ENCODE results near the gene GPR55. TPM values are rescaled to one million over a fixed set of nuclear protein-coding genes. Genes with fewer than 3 reads are reported as not detected.

GPR55 gene
- polyA plus RNA-seq, 1 donor (not counting 4 experiments of a cell fraction or from before 2014, with no cell fraction given), result not detected

GRCh38 chr2:230938516-230939065 lies 13.5 kb upstream of the GPR55 start:
- Histone ChIP-seq H3K79me2 (ENCODE audit: control insufficient read depth, insufficient read depth, low read length) (no peaks in the 10 kb centered on the region), H3K27ac (ENCODE audit: control insufficient read depth, insufficient read depth, low read length) (no peak overlapping the region), H3K36me3 (ENCODE audit: control insufficient read depth in 2 of 2, extremely low read depth in 1 of 2, insufficient read depth in 2 of 2, low read length in 2 of 2) (no peaks in the 10 kb centered on the region), H3K4me3 (ENCODE audit: control insufficient read depth in 2 of 3, extremely low read depth in 1 of 3, insufficient read depth in 2 of 3, low read depth in 1 of 3, low read length in 3 of 3) (no peak overlapping the region), H3K4me1 (ENCODE audit: control insufficient read depth, extremely low read depth, insufficient read depth, low read length) (no peaks in the 10 kb centered on the region), H3K9ac (ENCODE audit: control insufficient read depth, extremely low read depth, insufficient read depth, low read length) (no peak overlapping the region), H4K20me1 (ENCODE audit: control insufficient read depth, extremely low read depth, insufficient read depth, low read length) (no peaks in the 10 kb centered on the region), H3K9me3 (ENCODE audit: control insufficient read depth, low read depth, low read length) (no peaks in the 10 kb centered on the region), H3K27me3 (ENCODE audit: control insufficient read depth, extremely low read depth, insufficient read depth, low read length) (peaks cover 5% of the 10 kb centered on the region), H3K4me2 (ENCODE audit: control insufficient read depth, extremely low read depth, insufficient read depth, low read depth, low read length) (no peak overlapping the region), H3K9me1 (ENCODE audit: control insufficient read depth, extremely low read depth, insufficient read depth, low read length) (no peaks in the 10 kb centered on the region), H2AFZ (ENCODE audit: control insufficient read depth, low read length) (no peak overlapping the region)
- DNase-seq (ENCODE audit: low read depth, low spot score) (no peak), FAIRE-seq (no peak)
- TF ChIP-seq, protein P1, sequence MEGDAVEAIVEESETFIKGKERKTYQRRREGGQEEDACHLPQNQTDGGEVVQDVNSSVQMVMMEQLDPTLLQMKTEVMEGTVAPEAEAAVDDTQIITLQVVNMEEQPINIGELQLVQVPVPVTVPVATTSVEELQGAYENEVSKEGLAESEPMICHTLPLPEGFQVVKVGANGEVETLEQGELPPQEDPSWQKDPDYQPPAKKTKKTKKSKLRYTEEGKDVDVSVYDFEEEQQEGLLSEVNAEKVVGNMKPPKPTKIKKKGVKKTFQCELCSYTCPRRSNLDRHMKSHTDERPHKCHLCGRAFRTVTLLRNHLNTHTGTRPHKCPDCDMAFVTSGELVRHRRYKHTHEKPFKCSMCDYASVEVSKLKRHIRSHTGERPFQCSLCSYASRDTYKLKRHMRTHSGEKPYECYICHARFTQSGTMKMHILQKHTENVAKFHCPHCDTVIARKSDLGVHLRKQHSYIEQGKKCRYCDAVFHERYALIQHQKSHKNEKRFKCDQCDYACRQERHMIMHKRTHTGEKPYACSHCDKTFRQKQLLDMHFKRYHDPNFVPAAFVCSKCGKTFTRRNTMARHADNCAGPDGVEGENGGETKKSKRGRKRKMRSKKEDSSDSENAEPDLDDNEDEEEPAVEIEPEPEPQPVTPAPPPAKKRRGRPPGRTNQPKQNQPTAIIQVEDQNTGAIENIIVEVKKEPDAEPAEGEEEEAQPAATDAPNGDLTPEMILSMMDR (optimal IDR thresholded peaks at IDR 0.05 in 1 of 3, IDR thresholded peaks at IDR 0.05 in 1 of 3, conservative IDR thresholded peaks at IDR 0.05 in 1 of 3; ENCODE audit: extremely low read depth in 1 of 3, insufficient read depth in 2 of 3, low read length in 3 of 3), result no peak
- no peak for TF ChIP-seq EZH2 (IDR thresholded peaks at IDR 0.05; ENCODE audit: low read length)
- dilution Hi-C loops (cut with MboI; ENCODE audit: extremely low pct_ligation_motif_present, low sequenced_read_pairs), result no loop called here

DNA sequence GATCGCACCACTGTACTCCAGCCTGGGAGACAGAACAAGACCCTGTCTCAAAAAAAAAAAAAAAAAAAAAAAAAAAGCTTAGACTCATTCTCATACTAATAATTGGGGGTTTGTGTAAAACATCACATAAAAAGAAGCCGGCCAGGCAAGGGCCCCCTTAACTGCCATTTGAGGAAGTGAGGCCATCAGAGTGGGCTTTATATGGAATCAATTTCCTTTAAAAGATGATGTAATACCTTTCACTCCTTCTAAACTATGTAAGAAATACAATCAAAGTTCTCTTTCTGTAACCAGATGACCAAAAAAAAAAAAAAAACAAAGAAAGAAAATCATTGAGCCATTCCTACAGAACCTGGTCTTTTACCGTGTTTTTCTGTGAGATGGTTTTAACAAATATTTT lies 13.1 kb upstream of the GPR55 start:
- no peak overlapping the region for H3K27ac ChIP-seq (ENCODE audit: control insufficient read depth, insufficient read depth, low read length)
- no peaks in the 10 kb centered on the region for H4K20me1 ChIP-seq (ENCODE audit: control insufficient read depth, extremely low read depth, insufficient read depth, low read length)
- no peaks in the 10 kb centered on the region for H3K79me2 ChIP-seq (ENCODE audit: control insufficient read depth, insufficient read depth, low read length)
- no peak overlapping the region for H2AFZ ChIP-seq (ENCODE audit: control insufficient read depth, low read length)
- no peak overlapping the region for H3K4me3 ChIP-seq (ENCODE audit: control insufficient read depth in 2 of 3, extremely low read depth in 1 of 3, insufficient read depth in 2 of 3, low read depth in 1 of 3, low read length in 3 of 3)
- no peaks in the 10 kb centered on the region for H3K4me1 ChIP-seq (ENCODE audit: control insufficient read depth, extremely low read depth, insufficient read depth, low read length)
- H3K9me3 ChIP-seq (ENCODE audit: control insufficient read depth, low read depth, low read length), result no peaks in the 10 kb centered on the region
- no peaks in the 10 kb centered on the region for H3K27me3 ChIP-seq (ENCODE audit: control insufficient read depth, extremely low read depth, insufficient read depth, low read length)
- no peaks in the 10 kb centered on the region for H3K9me1 ChIP-seq (ENCODE audit: control insufficient read depth, extremely low read depth, insufficient read depth, low read length)
- DNase-seq (ENCODE audit: low read depth, low spot score) (no peak), FAIRE-seq (no peak)
- no peak overlapping the region for H3K9ac ChIP-seq (ENCODE audit: control insufficient read depth, extremely low read depth, insufficient read depth, low read length)
- H3K36me3 ChIP-seq (ENCODE audit: control insufficient read depth in 2 of 2, extremely low read depth in 1 of 2, insufficient read depth in 2 of 2, low read length in 2 of 2), result no peaks in the 10 kb centered on the region
- dilution Hi-C loops (cut with MboI; ENCODE audit: extremely low pct_ligation_motif_present, low sequenced_read_pairs), result no loop called here
- no peak overlapping the region for H3K4me2 ChIP-seq (ENCODE audit: control insufficient read depth, extremely low read depth, insufficient read depth, low read depth, low read length)
- no peak for TF ChIP-seq EZH2 (IDR thresholded peaks at IDR 0.05; ENCODE audit: low read length)
- TF ChIP-seq, protein P1 (optimal IDR thresholded peaks at IDR 0.05 in 1 of 3, IDR thresholded peaks at IDR 0.05 in 1 of 3, conservative IDR thresholded peaks at IDR 0.05 in 1 of 3; ENCODE audit: extremely low read depth in 1 of 3, insufficient read depth in 2 of 3, low read length in 3 of 3), result no peak
